IMR-90 (cell line): ENCODE measurements around the gene EDEM3. TPM values are rescaled to one million over a fixed set of nuclear protein-coding genes. Genes with fewer than 3 reads are reported as not detected.

Experiments used
- ATAC-seq: fragments of 200-7000 bp; cut with Tn5 transposase; 2 replicates; pipeline ENCODE4 v1.9.1; 2020; ENCODE audit warnings: low read depth, mild to moderate bottlenecking, moderate library complexity
- BruUV-seq: library from RNA; stranded (reverse); fragments of 400-500 nt; replicated peaks from 2 replicates; lab custom pipeline; 2021; lab: Mats Ljungman, UMichigan
- CTCF ChIA-PET: fragments of 300-600 bp; formaldehyde crosslinking; extraction: SDS; loops from one replicate; lab custom pipeline; 2021; ENCODE audit warnings: antibody characterized with exemption; lab: Yijun Ruan, JAX
- POLR2A ChIA-PET: fragments of 300-600 bp; sonication (Branson Sonifier 250); formaldehyde crosslinking; loops from one replicate; lab custom pipeline; 2022; ENCODE audit warnings: antibody characterized with exemption; ENCODE audit not compliant: unreplicated experiment; lab: Charles Lee
- DNase-seq: peaks from one replicate; pipeline ENCODE4 v3.0.0; 2013
- H2AFZ ChIP-seq: replicated peaks from 2 replicates; pipeline ENCODE3; 2013; ENCODE audit warnings: low read length, mild to moderate bottlenecking; ENCODE audit not compliant: poor library complexity
- H2AK5ac ChIP-seq: 2 replicates; pipeline ENCODE4 v1.6.1; 2013; ENCODE audit warnings: low read depth, low read length, inconsistent platforms
- H2AK9ac ChIP-seq: replicated peaks from 2 replicates; pipeline ENCODE3; 2013; ENCODE audit warnings: mild to moderate bottlenecking, low read depth, low read length, moderate library complexity; ENCODE audit not compliant: poor library complexity
- H2BK120ac ChIP-seq: 2 replicates; pipeline ENCODE4 v1.6.1; 2013; ENCODE audit warnings: low read depth, low read length, inconsistent platforms
- H2BK15ac ChIP-seq: 3 replicates; pipeline ENCODE4 v1.6.1; 2013; ENCODE audit warnings: low read depth, low read length, inconsistent platforms
- H2BK20ac ChIP-seq: 2 replicates; pipeline ENCODE4 v1.6.1; 2013; ENCODE audit warnings: low read depth, mild to moderate bottlenecking, inconsistent platforms, low read length, moderate library complexity
- H2BK5ac ChIP-seq: 2 replicates; pipeline ENCODE4 v1.6.1; 2013; ENCODE audit warnings: mild to moderate bottlenecking, low read depth, low read length, inconsistent platforms; ENCODE audit not compliant: poor library complexity, severe bottlenecking
- H3K14ac ChIP-seq: replicated peaks from 2 replicates; pipeline ENCODE4 v1.6.1; 2013; ENCODE audit warnings: low read depth, low read length, inconsistent platforms
- H3K18ac ChIP-seq: 2 replicates; pipeline ENCODE4 v1.6.1; 2013; ENCODE audit warnings: low read depth, low read length, control low read depth
- H3K23ac ChIP-seq: 2 replicates; pipeline ENCODE4 v1.6.1; 2013; ENCODE audit warnings: low read depth, low read length, inconsistent platforms
- H3K27ac ChIP-seq: 2 replicates; pipeline ENCODE4 v1.5.1; 2013; ENCODE audit warnings: mild to moderate bottlenecking, control low read depth, low read length; ENCODE audit not compliant: insufficient read depth
- H3K27me3 ChIP-seq: 2 replicates; pipeline ENCODE4 v1.6.1; 2013; ENCODE audit warnings: low read length; ENCODE audit not compliant: control insufficient read depth, insufficient read depth
- H3K36me3 ChIP-seq: 2 replicates; pipeline ENCODE4 v1.6.1; 2013; ENCODE audit warnings: low read length, mixed read lengths; ENCODE audit not compliant: control insufficient read depth, insufficient read depth
- H3K4ac ChIP-seq: 2 replicates; pipeline ENCODE4 v1.6.1; 2013; ENCODE audit warnings: low read depth, low read length, inconsistent platforms
- H3K4me1 ChIP-seq: 2 replicates; pipeline ENCODE4 v1.6.1; 2013; ENCODE audit warnings: low read length, mixed read lengths; ENCODE audit not compliant: control insufficient read depth, insufficient read depth
- H3K4me2 ChIP-seq: 2 replicates; pipeline ENCODE4 v1.6.1; 2013; ENCODE audit warnings: low read depth, mild to moderate bottlenecking, control low read depth, low read length, moderate library complexity
- H3K4me3 ChIP-seq: 2 replicates; pipeline ENCODE4 v1.5.1; 2013; ENCODE audit warnings: low read depth, mild to moderate bottlenecking, control low read depth, low read length, moderate library complexity; ENCODE audit not compliant: insufficient read depth
- H3K56ac ChIP-seq: 2 replicates; pipeline ENCODE4 v1.6.1; 2013; ENCODE audit warnings: low read length, inconsistent platforms; ENCODE audit not compliant: insufficient read depth; ENCODE audit errors: extremely low read depth
- H3K79me1 ChIP-seq, 2 experiments: 2 replicates each; pipeline ENCODE4 v1.6.1; 2013; ENCODE audit warnings: low read length in 2 of 2, inconsistent platforms in 1 of 2, low read depth in 1 of 2
- H3K9ac ChIP-seq: 2 replicates; pipeline ENCODE4 v1.6.1; 2013; ENCODE audit warnings: low read depth, low read length, control low read depth
- H3K9me1 ChIP-seq: 2 replicates; pipeline ENCODE4 v1.6.1; 2013; ENCODE audit warnings: low read length, inconsistent platforms; ENCODE audit not compliant: insufficient read depth
- H3K9me3 ChIP-seq: 2 replicates; pipeline ENCODE4 v1.6.1; 2013; ENCODE audit warnings: low read length; ENCODE audit not compliant: control insufficient read depth, insufficient read depth
- H4K20me1 ChIP-seq: 2 replicates; pipeline ENCODE4 v1.6.1; 2013; ENCODE audit warnings: low read length, inconsistent platforms; ENCODE audit not compliant: insufficient read depth
- H4K5ac ChIP-seq: 2 replicates; pipeline ENCODE4 v1.6.1; 2013; ENCODE audit warnings: mild to moderate bottlenecking, low read depth, low read length, control low read depth
- H4K8ac ChIP-seq, 2 experiments: 2 replicates each; pipeline ENCODE4 v1.6.1; 2013; ENCODE audit warnings: low read depth in 2 of 2, low read length in 2 of 2, control low read depth in 1 of 2, inconsistent platforms in 1 of 2
- H4K91ac ChIP-seq: 2 replicates; pipeline ENCODE4 v1.6.1; 2013; ENCODE audit warnings: low read depth, low read length, inconsistent platforms; ENCODE audit not compliant: insufficient read depth
- MAFK ChIP-seq: IDR thresholded peaks from 2 replicates; pipeline ENCODE4 v1.6.1; 2012; ENCODE audit warnings: low read depth, low read length, improper control_type of control experiment
- MXI1 ChIP-seq: IDR thresholded peaks from 2 replicates; pipeline ENCODE4 v1.6.1; 2012; ENCODE audit warnings: low read depth, mild to moderate bottlenecking, low read length, moderate library complexity, borderline replicate concordance
- RCOR1 ChIP-seq: IDR thresholded peaks from 2 replicates; pipeline ENCODE4 v1.6.1; 2012; ENCODE audit warnings: mild to moderate bottlenecking, low read length, improper control_type of control experiment; ENCODE audit not compliant: insufficient replicate concordance
- RFX5 ChIP-seq: IDR thresholded peaks from 2 replicates; pipeline ENCODE4 v1.8.0; 2012; ENCODE audit warnings: low read depth, mild to moderate bottlenecking, low read length, moderate library complexity
- USF2 ChIP-seq: fragments of 150-350 bp; IDR thresholded peaks from 2 replicates; pipeline ENCODE4 v1.6.1; 2017; ENCODE audit warnings: mild to moderate bottlenecking, antibody characterized with exemption, low read length, low read depth
- WGBS, 2 experiments: methylation state at CpG; one replicate each; pipeline versions ENCODE4 v1.1.5 to v1.1.7; 2013; ENCODE audit warnings: missing lambda C conversion rate in 2 of 2; ENCODE audit not compliant: insufficient read length in 1 of 2; ENCODE audit errors: extremely low coverage in 2 of 2; 5-methylcytosine and 5-hydroxymethylcytosine counted together
- dilution Hi-C: fragments of 300-500 bp; cut with HindIII; formaldehyde crosslinking; loops from one replicate; pipeline ENCODE4 v1.14.3; 2018; ENCODE audit warnings: low sequenced_read_pairs; ENCODE audit not compliant: unreplicated experiment
- in situ Hi-C: fragments of 300-500 bp; cut with MboI; formaldehyde crosslinking; loops from 3 replicates; pipeline ENCODE4 v1.14.3; 2019; ENCODE audit warnings: low sequenced_read_pairs, inconsistent platforms, mixed read lengths
- intact Hi-C: fragments of 100-400 bp; cut with micrococcal nuclease; formaldehyde crosslinking; loops from 2 replicates; pipeline ENCODE4 v1.10.0; 2022
- polyA plus RNA-seq, 3 experiments: library from polyadenylated mRNA; depleted of rRNA; stranded (reverse); fragments of >200 nt; gene quantifications; 2 replicates each; pipeline ENCODE4 v1.2.3, GENCODE V29; 2012; ENCODE audit warnings: low replicate concordance in 1 of 3
- total RNA-seq: library from RNA; depleted of rRNA; stranded (reverse); fragments of >200 nt; gene quantifications from 2 replicates; pipeline ENCODE4 v1.2.3, GENCODE V29; 2012

The EDEM3 gene
- total and polyA plus RNA-seq, 2 of the 4 experiments (the other 2 are of a cell fraction), result 17.5 to 29.9 TPM

- no peak overlapping the region for H2AFZ ChIP-seq
- H3K79me1 ChIP-seq, result no peaks in the 10 kb centered on the region
- H3K18ac ChIP-seq, result no peak overlapping the region
- H3K4ac ChIP-seq, result no peak overlapping the region
- no peak overlapping the region for H2AK5ac ChIP-seq
- H2BK120ac ChIP-seq, result no peak overlapping the region
- H3K36me3 ChIP-seq, result no peaks in the 10 kb centered on the region
- ATAC-seq (no peak), DNase-seq (no peak)
- dilution Hi-C loops (no loop called here), intact Hi-C loops (no loop called here), in situ Hi-C loops (no loop called here)
- no peak for TF ChIP-seq RCOR1
- no peak for TF ChIP-seq MXI1
- no peak for TF ChIP-seq RFX5
- no peak for TF ChIP-seq USF2
- no peak for TF ChIP-seq MAFK
- no peak overlapping the region for H3K4me3 ChIP-seq
- H3K4me2 ChIP-seq, result no peak overlapping the region
- no peaks in the 10 kb centered on the region for H3K9me3 ChIP-seq
- H3K14ac ChIP-seq, result no peak overlapping the region
- no peak overlapping the region for H2BK20ac ChIP-seq
- H3K4me1 ChIP-seq, result no peaks in the 10 kb centered on the region
- H2AK9ac ChIP-seq, result no peak overlapping the region
- H3K9me1 ChIP-seq, result no peaks in the 10 kb centered on the region
- no peak overlapping the region for H2BK15ac ChIP-seq
- H3K9ac ChIP-seq, result no peak overlapping the region
- H3K56ac ChIP-seq, result no peak overlapping the region
- H3K27ac ChIP-seq, result no peak overlapping the region
- WGBS, 2 experiments, result 40% methylated on average over 1 of the region's 2 CpGs; no CpG with 5 or more reads in 1 of the 2 experiments
- H3K23ac ChIP-seq, result peak overlapping the region; percentile 16; the same call in 1 of the 2 replicates
- no peak overlapping the region for H4K5ac ChIP-seq
- CTCF ChIA-PET, result no interaction called here
- H4K91ac ChIP-seq, result no peak overlapping the region
- no peaks in the 10 kb centered on the region for H3K27me3 ChIP-seq
- no peak overlapping the region for H4K8ac ChIP-seq
- H4K20me1 ChIP-seq, result no peaks in the 10 kb centered on the region
- POLR2A ChIA-PET, result no interaction called here
- BruUV-seq, result no TSS peak
- H2BK5ac ChIP-seq, result no peak overlapping the region
These were observed 13.8 kb upstream of the EDEM3 start for GRCh38 chr1:184768467-184768866.
